Loucy (cell line): ENCODE data around the gene PRKD3.

ENCODE experiments used
- H2AFZ ChIP-seq: fragments of 200-600 bp; sonication (generic); 2 replicates; pipeline ENCODE4 v1.6.0; 2016; ENCODE audit warnings: antibody characterized with exemption, mild to moderate bottlenecking, low read length, moderate library complexity
- H3F3A ChIP-seq: fragments of 200-600 bp; 2 replicates; pipeline ENCODE4 v1.6.0; 2016; ENCODE audit warnings: antibody characterized with exemption, low read depth, mild to moderate bottlenecking
- H3K27me3 ChIP-seq: fragments of 200-600 bp; sonication (generic); 2 replicates; pipeline ENCODE4 v1.6.1; 2014; ENCODE audit warnings: low read length, mild to moderate bottlenecking; ENCODE audit not compliant: insufficient read depth, poor library complexity, severe bottlenecking
- H3K36me3 ChIP-seq: fragments of 200-600 bp; sonication (generic); 2 replicates; pipeline ENCODE4 v1.6.1; 2016; ENCODE audit warnings: low read length; ENCODE audit not compliant: insufficient read depth
- H3K4me1 ChIP-seq: fragments of 200-600 bp; sonication (generic); 2 replicates; pipeline ENCODE4 v1.5.1; 2014; ENCODE audit warnings: low read length, mild to moderate bottlenecking; ENCODE audit not compliant: insufficient read depth, poor library complexity, severe bottlenecking
- H3K4me2 ChIP-seq: fragments of 200-600 bp; sonication (generic); 2 replicates; pipeline ENCODE4 v1.6.0; 2014; ENCODE audit warnings: antibody characterized with exemption, low read length, low read depth, mild to moderate bottlenecking; ENCODE audit not compliant: poor library complexity, severe bottlenecking
- H3K4me3 ChIP-seq: fragments of 200-600 bp; sonication (generic); 2 replicates; pipeline ENCODE4 v1.5.1; 2014; ENCODE audit warnings: low read length, mild to moderate bottlenecking, mixed read lengths; ENCODE audit not compliant: poor library complexity, severe bottlenecking
- H3K79me2 ChIP-seq: fragments of 200-600 bp; sonication (generic); 2 replicates; pipeline ENCODE4 v1.6.1; 2014; ENCODE audit warnings: low read length; ENCODE audit not compliant: insufficient read depth
- H3K9ac ChIP-seq: fragments of 200-600 bp; sonication (generic); 2 replicates; pipeline ENCODE4 v1.6.0; 2014; ENCODE audit warnings: mild to moderate bottlenecking, low read depth, low read length, moderate library complexity; ENCODE audit not compliant: poor library complexity, severe bottlenecking
- H3K9me2 ChIP-seq: fragments of 200-600 bp; sonication (generic); replicated peaks from 2 replicates; pipeline ENCODE4 v1.6.1; 2016; ENCODE audit warnings: low read depth, low read length, mixed read lengths
- H3K9me3 ChIP-seq: fragments of 200-600 bp; sonication (generic); 2 replicates; pipeline ENCODE4 v1.6.1; 2014; ENCODE audit warnings: mild to moderate bottlenecking, antibody characterized with exemption, low read length, low read depth; ENCODE audit not compliant: insufficient read depth
- H4K20me1 ChIP-seq: fragments of 200-600 bp; sonication (generic); 2 replicates; pipeline ENCODE4 v1.6.0; 2014; ENCODE audit warnings: antibody characterized with exemption, low read length, mild to moderate bottlenecking; ENCODE audit not compliant: insufficient read depth, poor library complexity, severe bottlenecking
- EZH2phosphoT487 ChIP-seq: fragments of 200-600 bp; IDR thresholded peaks from 2 replicates; pipeline ENCODE4 v1.6.1; 2018; ENCODE audit warnings: antibody characterized with exemption, mild to moderate bottlenecking, moderate library complexity, borderline replicate concordance
- TF ChIP-seq, protein P1 (sequence below): fragments of 200-600 bp; sonication (generic); conservative IDR thresholded peaks from 2 replicates; pipeline ENCODE4 v1.5.1; 2014; ENCODE audit warnings: mild to moderate bottlenecking, antibody characterized with exemption, low read length

Gene PRKD3

DNA sequence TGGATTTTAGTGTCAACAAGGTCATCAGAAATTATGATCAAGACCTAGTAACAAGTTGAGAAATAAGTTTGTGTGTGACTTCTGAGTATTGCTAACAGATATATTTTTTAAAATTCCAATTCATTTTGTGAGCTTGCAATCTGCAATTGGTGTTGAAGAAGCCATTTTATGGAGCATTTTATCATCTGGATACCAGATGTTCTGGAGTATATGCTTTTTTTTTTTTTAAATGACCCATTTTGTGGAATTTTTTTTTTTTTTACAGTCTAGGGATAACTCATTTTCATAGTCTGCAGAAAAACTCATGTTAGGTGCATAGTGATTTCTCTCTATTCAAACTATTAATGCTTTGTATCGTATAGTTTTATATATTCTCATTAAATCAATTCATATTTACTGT, 32.4 kb upstream of the PRKD3 start:
- no peak overlapping the region for H3K4me2 ChIP-seq
- no peaks in the 10 kb centered on the region for H3K9me3 ChIP-seq
- no peaks in the 10 kb centered on the region for H3K9me2 ChIP-seq
- H2AFZ ChIP-seq: no peak overlapping the region
- no peaks in the 10 kb centered on the region for H3K27me3 ChIP-seq
- no peaks in the 10 kb centered on the region for H3K4me1 ChIP-seq
- H4K20me1 ChIP-seq: no peaks in the 10 kb centered on the region
- H3K9ac ChIP-seq: no peak overlapping the region
- TF ChIP-seq, protein P1, sequence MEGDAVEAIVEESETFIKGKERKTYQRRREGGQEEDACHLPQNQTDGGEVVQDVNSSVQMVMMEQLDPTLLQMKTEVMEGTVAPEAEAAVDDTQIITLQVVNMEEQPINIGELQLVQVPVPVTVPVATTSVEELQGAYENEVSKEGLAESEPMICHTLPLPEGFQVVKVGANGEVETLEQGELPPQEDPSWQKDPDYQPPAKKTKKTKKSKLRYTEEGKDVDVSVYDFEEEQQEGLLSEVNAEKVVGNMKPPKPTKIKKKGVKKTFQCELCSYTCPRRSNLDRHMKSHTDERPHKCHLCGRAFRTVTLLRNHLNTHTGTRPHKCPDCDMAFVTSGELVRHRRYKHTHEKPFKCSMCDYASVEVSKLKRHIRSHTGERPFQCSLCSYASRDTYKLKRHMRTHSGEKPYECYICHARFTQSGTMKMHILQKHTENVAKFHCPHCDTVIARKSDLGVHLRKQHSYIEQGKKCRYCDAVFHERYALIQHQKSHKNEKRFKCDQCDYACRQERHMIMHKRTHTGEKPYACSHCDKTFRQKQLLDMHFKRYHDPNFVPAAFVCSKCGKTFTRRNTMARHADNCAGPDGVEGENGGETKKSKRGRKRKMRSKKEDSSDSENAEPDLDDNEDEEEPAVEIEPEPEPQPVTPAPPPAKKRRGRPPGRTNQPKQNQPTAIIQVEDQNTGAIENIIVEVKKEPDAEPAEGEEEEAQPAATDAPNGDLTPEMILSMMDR: no peak
- TF ChIP-seq EZH2phosphoT487: no peak
- no peaks in the 10 kb centered on the region for H3F3A ChIP-seq
- H3K4me3 ChIP-seq: no peak overlapping the region
- H3K36me3 ChIP-seq: no peaks in the 10 kb centered on the region
- H3K79me2 ChIP-seq: no peaks in the 10 kb centered on the region

DNA sequence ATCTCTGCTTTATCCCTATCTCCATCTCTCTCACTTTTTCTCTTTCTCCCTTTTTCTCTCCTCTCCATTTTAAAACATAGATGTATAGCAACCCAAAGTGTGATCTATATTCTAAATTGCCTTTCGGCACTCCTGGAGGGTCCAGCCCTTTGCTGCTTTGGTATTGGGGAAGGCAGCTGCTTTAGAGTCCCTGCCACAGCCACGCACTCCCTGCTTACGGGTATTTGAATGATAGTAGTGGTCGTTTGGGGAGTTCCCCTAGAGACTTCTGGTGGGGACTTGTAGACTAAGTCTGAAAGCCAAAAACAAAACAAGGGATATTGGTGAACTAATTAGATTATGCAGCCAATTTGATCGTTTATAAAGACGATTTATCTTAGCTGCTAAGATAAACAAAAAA, 31.7 kb upstream of the PRKD3 start:
- Histone ChIP-seq H3K9ac (no peak overlapping the region), H3K79me2 (no peaks in the 10 kb centered on the region), H3K36me3 (no peaks in the 10 kb centered on the region), H3K4me3 (no peak overlapping the region), H3F3A (no peaks in the 10 kb centered on the region), H3K9me2 (no peaks in the 10 kb centered on the region), H4K20me1 (no peaks in the 10 kb centered on the region), H2AFZ (no peak overlapping the region), H3K27me3 (no peaks in the 10 kb centered on the region), H3K4me2 (no peak overlapping the region), H3K4me1 (no peaks in the 10 kb centered on the region), H3K9me3 (no peaks in the 10 kb centered on the region)
- TF ChIP-seq EZH2phosphoT487: no peak
- TF ChIP-seq, protein P1: no peak

DNA sequence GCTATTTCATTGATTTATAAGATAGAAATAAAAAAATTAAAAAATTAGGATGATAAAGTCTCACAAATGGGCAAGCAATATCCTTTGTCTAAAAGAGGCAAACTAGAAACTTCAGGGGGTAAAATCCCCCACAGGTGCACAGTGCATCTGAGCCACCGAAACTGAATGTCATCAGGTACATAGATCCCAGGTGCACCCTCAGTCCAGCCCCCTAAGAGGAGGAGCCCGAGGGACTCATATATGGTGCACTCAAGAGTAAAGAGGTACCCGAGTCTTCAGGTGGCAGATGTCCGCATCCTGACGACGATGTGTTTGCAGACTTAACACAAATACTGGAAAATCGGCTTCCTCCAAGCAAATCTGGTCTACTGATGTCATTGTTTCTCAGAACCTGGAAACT, 31.1 kb upstream of the PRKD3 start:
- H3K9me2 ChIP-seq: no peaks in the 10 kb centered on the region
- H2AFZ ChIP-seq: no peak overlapping the region
- no peaks in the 10 kb centered on the region for H4K20me1 ChIP-seq
- no peaks in the 10 kb centered on the region for H3K27me3 ChIP-seq
- no peaks in the 10 kb centered on the region for H3K4me1 ChIP-seq
- H3K36me3 ChIP-seq: no peaks in the 10 kb centered on the region
- no peak overlapping the region for H3K4me3 ChIP-seq
- no peak overlapping the region for H3K9ac ChIP-seq
- H3K4me2 ChIP-seq: no peak overlapping the region
- no peaks in the 10 kb centered on the region for H3K9me3 ChIP-seq
- TF ChIP-seq, protein P1: no peak
- no peak for TF ChIP-seq EZH2phosphoT487
- H3F3A ChIP-seq: no peaks in the 10 kb centered on the region
- H3K79me2 ChIP-seq: no peaks in the 10 kb centered on the region
